ENCODE results near the gene MLPH.

The MLPH gene

DNA sequence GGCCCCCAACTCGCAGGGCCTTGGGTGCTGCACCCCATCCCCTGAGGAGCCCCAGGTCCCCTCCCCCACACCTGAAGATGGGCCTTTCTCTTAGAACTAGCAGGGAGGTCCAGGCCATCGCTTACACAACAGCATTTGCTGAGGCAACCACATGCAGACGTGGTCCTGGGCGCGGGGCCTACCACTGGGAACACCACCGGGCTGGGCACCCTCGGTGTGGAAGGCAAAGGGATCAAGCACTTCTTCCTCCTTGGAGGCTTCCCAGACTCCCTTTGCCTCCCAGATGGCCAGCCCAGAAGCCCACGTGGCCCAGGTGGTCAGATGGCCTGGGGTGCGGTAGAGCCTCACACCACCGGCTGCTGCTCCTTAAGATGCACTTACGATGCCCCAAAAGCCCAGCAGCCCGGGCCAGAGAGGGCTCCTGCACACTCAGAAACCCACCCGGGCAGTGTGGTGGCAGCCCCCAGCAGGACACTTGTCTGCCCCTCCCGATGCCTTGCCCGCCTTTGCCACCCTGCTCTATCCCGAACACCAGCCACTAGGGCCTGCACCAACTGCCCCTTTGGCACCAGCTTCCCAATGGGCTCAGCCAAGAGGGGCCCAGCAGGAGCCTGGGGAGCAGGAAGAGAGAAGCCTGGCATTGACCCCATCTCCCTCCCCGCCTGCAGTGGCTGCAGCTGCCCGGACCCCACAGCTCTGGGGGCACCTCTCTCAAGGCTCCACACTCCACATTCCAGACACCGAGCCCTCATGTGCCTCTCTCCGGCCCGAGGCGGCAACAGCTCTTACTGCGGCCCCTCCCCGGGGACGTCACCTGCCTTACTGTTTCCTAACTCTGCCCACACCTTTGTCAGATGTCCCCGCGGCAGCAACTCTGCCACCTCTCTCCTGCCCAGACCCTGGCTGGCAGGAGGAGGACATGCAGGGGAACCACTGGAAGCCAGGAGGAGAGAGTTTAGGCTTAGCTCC, 13.9 kb upstream of the MLPH start:
- TF ChIP-seq EP300 (IDR thresholded peaks at IDR 0.05; ENCODE audit: borderline replicate concordance) (no peak), TAF1 (IDR thresholded peaks at IDR 0.05; ENCODE audit: low read depth) (no peak), CEBPB (IDR thresholded peaks at IDR 0.05) (no peak), FOXM1 (IDR thresholded peaks at IDR 0.05; ENCODE audit: borderline replicate concordance, low read depth) (no peak), EGR1 (IDR thresholded peaks at IDR 0.05) (no peak), CREB1 (IDR thresholded peaks at IDR 0.05; ENCODE audit: low read depth) (no peak), YY1 (IDR thresholded peaks at IDR 0.05; ENCODE audit: low read depth) (no peak), ZBTB7A (IDR thresholded peaks at IDR 0.05; ENCODE audit: low read depth) (no peak), NFIC (IDR thresholded peaks at IDR 0.05) (no peak), TCF12 (IDR thresholded peaks at IDR 0.05; ENCODE audit: low read depth) (no peak), TEAD4 (IDR thresholded peaks at IDR 0.05) (no peak), RAD21 (IDR thresholded peaks at IDR 0.05; ENCODE audit: low read depth) (no peak), REST (IDR thresholded peaks at IDR 0.05; ENCODE audit: low read depth) (no peak)
- TF ChIP-seq, protein P1, sequence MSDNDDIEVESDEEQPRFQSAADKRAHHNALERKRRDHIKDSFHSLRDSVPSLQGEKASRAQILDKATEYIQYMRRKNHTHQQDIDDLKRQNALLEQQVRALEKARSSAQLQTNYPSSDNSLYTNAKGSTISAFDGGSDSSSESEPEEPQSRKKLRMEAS (IDR thresholded peaks at IDR 0.05), result no peak
- TF ChIP-seq, protein P2, sequence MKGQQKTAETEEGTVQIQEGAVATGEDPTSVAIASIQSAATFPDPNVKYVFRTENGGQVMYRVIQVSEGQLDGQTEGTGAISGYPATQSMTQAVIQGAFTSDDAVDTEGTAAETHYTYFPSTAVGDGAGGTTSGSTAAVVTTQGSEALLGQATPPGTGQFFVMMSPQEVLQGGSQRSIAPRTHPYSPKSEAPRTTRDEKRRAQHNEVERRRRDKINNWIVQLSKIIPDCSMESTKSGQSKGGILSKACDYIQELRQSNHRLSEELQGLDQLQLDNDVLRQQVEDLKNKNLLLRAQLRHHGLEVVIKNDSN (IDR thresholded peaks at IDR 0.05), result no peak

DNA sequence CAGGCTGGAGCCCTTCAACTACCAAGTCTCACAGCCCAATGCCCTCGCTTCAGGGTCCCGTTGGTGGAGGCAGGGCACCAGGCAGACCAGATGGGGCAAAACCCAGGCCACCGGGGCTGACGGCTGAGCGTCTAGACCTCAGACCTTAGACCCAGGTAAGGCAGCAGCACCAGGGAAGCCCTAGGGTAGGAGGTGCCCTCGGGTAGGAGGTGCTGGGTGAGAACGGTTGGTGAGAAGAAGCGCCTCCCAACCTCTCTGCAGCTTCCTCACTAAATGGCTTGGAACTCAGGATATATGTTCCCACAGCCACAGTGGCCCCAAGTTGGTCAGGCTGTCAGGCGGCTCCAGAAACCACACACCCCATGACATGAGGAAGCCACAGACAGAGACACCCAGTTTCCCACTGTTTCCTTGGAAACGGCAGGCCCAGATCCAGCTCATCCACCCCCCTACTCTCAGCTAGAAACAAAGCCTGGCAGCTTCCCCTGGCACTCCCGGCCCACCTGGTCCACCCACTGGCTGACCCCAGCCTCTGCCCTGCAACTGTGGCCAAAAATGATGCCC, 13.1 kb upstream of the MLPH start:
- TF ChIP-seq TAF1 (IDR thresholded peaks at IDR 0.05; ENCODE audit: low read depth) (no peak), YY1 (IDR thresholded peaks at IDR 0.05; ENCODE audit: low read depth) (no peak), FOXM1 (IDR thresholded peaks at IDR 0.05; ENCODE audit: borderline replicate concordance, low read depth) (no peak), ZBTB7A (IDR thresholded peaks at IDR 0.05; ENCODE audit: low read depth) (no peak), TEAD4 (IDR thresholded peaks at IDR 0.05) (no peak), NFIC (IDR thresholded peaks at IDR 0.05) (no peak), CEBPB (IDR thresholded peaks at IDR 0.05) (no peak)
- TF ChIP-seq, protein P1 (IDR thresholded peaks at IDR 0.05), result no peak
- TF ChIP-seq, protein P2 (IDR thresholded peaks at IDR 0.05), result no peak

GRCh38 chr2:237474442-237474911, 12.6 kb upstream of the MLPH start:
- no peak for TF ChIP-seq CEBPB (IDR thresholded peaks at IDR 0.05)
- TF ChIP-seq TEAD4 (IDR thresholded peaks at IDR 0.05), result no peak
- no peak for TF ChIP-seq CREB1 (IDR thresholded peaks at IDR 0.05; ENCODE audit: low read depth)
- TF ChIP-seq EP300 (IDR thresholded peaks at IDR 0.05; ENCODE audit: borderline replicate concordance), result no peak
- TF ChIP-seq, protein P2 (IDR thresholded peaks at IDR 0.05), result no peak
- no peak for TF ChIP-seq REST (IDR thresholded peaks at IDR 0.05; ENCODE audit: low read depth)
- TF ChIP-seq TCF12 (IDR thresholded peaks at IDR 0.05; ENCODE audit: low read depth), result no peak
- TF ChIP-seq TAF1 (IDR thresholded peaks at IDR 0.05; ENCODE audit: low read depth), result no peak
- no peak for TF ChIP-seq RAD21 (IDR thresholded peaks at IDR 0.05; ENCODE audit: low read depth)
- no peak for TF ChIP-seq EGR1 (IDR thresholded peaks at IDR 0.05)
- TF ChIP-seq YY1 (IDR thresholded peaks at IDR 0.05; ENCODE audit: low read depth), result no peak
- no peak for TF ChIP-seq ZBTB7A (IDR thresholded peaks at IDR 0.05; ENCODE audit: low read depth)
- no peak for TF ChIP-seq NFIC (IDR thresholded peaks at IDR 0.05)
- TF ChIP-seq, protein P1 (IDR thresholded peaks at IDR 0.05), result no peak
- TF ChIP-seq FOXM1 (IDR thresholded peaks at IDR 0.05; ENCODE audit: borderline replicate concordance, low read depth), result no peak

DNA sequence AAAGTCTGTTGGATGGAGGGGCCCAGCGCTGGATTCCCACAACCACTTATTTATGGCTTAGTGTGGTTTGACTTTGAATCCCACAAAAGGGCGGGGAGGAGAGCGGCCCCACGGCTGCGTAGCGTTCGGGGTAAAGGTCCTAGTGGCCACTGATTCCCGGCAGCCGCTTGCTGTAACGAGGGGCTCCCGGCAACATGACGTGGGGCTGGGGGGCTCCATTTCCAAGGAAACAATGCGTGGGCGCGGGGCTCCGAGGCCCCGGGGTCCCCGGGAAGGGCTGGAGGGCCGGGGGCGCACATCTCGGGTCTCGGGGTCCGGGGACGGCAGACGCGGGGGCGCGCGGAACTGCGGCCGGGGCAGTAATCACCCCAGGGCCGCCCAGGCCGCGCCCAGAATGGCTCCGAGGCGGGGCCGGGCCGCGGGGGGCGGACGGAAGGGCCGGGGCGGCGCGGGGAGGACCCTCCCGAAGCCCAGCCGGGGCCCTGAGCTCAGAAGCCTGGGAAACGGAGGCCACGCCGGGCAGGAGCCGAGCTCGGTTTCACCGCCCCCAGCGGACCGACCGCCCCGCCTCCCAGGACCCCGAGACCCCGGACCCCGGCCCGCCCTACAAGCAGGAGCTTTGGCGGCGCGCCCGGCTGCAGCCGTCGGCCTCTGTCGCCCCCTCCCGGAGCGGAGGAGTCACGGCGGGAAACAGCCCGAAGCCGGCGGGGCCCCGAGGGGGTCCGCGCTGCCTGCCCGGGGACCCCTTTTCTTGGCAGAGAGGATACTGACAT, 11.9 kb upstream of the MLPH start:
- TF ChIP-seq, protein P1 (IDR thresholded peaks at IDR 0.05), result peak; percentile 43; the same call in 1 of the 2 replicates
- TF ChIP-seq NFIC (IDR thresholded peaks at IDR 0.05) (peak; percentile 79), RAD21 (IDR thresholded peaks at IDR 0.05; ENCODE audit: low read depth) (peak; percentile 58), ZBTB7A (IDR thresholded peaks at IDR 0.05; ENCODE audit: low read depth) (peak; percentile 100), CEBPB (IDR thresholded peaks at IDR 0.05) (no peak), TAF1 (IDR thresholded peaks at IDR 0.05; ENCODE audit: low read depth) (peak; percentile 32; the same call in 1 of the 2 replicates), EGR1 (IDR thresholded peaks at IDR 0.05) (no peak; the same call in 1 of the 2 replicates)
